Fibroblast of peridontal ligament (primary cell): ENCODE measurements around the gene PDPR.
"Not testable (repeated sequence)": the region's sequence is repeated elsewhere in the genome, so short reads cannot be mapped to it uniquely, and the experiment has no call there.

Source experiments
- DNase-seq: peaks from one replicate; pipeline ENCODE4 v3.0.0-alpha.2; 2010; ENCODE audit errors: extremely low read depth

Gene PDPR

GRCh38 chr16:70162041-70162451, 47.9 kb downstream of the PDPR start:
- DNase-seq = peak; percentile 58

GRCh38 chr16:70163596-70163995, 49.5 kb downstream of the PDPR start:
- DNase-seq = no peak

- not testable (repeated sequence) for DNase-seq
Measured at GRCh38 chr16:70166688-70167087, 52.6 kb downstream of the PDPR start.

GRCh38 chr16:70173212-70173837, 59.2 kb downstream of the PDPR start, which contains the start of gene CLEC18C:
CLEC18C (plus strand) TSS chr16:70173787; CDS start chr16:70174279, 492 bp downstream.
- DNase-seq = not testable (repeated sequence)

DNA sequence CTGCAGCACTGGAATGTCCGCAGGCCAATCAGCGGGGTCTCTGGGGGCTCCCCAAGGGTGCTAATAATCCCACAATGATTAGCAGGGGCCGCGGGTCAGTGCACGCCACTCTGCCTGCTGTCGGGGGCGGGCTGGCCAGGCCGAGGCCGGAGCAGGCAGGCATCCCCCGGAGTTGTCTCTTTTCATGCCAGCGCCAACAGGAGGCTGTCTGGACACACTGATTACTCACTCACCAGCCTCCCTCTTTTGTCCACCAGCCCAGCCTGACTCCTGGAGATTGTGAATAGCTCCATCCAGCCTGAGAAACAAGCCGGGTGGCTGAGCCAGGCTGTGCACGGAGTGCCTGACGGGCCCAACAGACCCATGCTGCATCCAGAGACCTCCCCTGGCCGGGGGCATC, 59.8 kb downstream of the PDPR start:
- DNase-seq = not testable (repeated sequence)

DNA sequence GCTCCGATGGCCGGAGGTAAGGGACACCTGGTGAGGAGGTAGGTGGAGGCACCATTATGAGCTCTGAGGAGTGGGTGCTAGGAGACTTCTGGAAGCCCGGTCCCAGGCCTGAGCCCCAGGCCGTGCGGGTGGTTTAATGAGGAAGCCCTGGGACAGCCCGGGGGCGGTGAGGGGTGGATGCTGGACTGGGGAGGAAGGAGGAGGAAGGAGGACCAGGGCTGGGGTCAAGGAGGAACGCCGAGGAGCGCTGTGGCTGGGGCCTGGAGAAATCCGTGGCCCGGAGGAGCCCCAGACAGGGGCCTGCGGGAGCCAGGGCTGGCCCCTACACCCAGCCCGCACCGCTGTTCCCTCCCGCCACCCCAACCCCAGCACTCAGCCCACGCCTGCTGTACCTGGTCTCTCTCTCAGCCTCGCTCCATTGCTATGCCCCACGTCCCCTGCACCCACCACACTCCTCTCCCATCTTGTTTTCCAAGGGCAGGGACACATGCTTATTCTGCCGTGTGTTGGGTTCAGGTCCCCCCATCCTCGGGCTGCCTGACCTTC, 60.3 kb downstream of the PDPR start:
- DNase-seq = not testable (repeated sequence)

GRCh38 chr16:70187858-70188607, 73.9 kb downstream of the PDPR start:
- DNase-seq = not testable (repeated sequence)

- DNase-seq = not testable (repeated sequence)
Measured at GRCh38 chr16:70188608-70188915, 74.4 kb downstream of the PDPR start.

DNA sequence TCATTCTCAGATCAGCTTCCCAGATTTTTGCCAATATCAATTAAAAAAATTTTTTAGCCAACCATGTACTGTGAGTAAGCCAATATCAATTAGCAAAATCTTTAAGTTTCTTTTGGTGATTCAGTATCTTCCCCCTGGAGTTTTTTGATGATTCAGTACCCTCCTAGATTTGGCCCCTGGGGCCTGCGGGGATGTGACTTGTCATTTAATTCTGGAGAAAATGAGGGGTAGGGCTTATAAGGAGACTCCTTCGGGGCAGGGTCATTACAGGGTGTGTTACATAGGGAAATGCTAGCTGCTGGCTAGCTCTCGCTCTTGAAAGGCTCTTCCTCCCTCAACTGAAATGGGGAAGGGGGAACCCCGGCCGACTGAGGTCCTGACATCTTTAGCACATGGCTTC, 76.4 kb downstream of the PDPR start:
- DNase-seq = not testable (repeated sequence)

DNA sequence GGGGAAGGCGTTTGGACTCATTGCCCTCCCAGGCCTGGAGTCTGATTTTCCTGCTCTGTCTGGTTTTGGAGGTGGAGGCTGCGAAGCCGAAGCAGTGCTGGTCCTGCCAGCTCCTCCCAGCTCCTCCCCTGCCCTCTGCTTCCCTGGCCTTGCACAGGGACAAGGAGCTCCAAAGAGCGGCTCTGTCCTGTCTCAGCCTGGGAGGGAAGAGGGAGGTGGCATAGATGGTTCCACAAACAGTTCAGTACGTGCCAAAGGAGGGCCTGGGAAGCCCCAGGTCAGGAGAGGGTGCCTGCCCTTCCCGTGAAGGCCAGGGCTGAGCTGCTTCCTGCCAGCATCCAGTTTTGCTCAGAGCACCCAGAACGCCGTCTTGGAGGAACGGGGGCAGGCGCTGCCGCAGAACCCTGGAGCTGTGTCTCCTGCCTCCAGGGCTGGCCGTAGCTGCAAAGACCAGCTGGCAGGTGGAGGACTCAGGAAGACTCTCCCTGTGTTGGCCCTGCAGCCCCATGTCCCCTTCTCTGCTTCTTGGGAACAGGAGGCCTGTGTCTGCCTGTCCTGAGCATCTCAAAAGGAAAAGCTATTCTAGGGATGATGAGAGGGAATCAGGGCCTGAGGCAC, 82.7 kb downstream of the PDPR start:
- not testable (repeated sequence) for DNase-seq

DNA sequence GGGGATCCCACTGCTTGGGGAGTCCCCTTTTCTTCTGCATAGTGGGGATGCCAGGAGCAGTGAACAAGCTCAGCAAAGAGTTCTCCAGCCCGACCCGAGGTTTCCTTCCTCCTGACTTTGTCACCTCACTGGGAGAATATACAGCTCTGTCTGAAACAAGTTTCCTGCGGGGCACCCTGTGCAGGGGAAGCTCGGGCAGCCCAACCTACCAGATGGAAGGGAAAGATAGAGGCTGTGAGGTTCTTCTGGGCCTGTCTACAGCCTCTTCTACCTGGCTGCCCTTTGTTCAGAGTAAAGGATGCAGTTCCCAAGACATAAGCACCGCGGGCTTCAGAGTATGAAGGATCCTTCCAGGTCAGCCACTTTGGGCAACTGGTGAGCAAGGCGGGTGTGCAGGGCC, 83.5 kb downstream of the PDPR start:
- DNase-seq = not testable (repeated sequence)

GRCh38 chr16:70198230-70198629, 84.1 kb downstream of the PDPR start:
- not testable (repeated sequence) for DNase-seq

GRCh38 chr16:70198666-70199065, 84.5 kb downstream of the PDPR start:
- DNase-seq = peak; percentile 7

DNA sequence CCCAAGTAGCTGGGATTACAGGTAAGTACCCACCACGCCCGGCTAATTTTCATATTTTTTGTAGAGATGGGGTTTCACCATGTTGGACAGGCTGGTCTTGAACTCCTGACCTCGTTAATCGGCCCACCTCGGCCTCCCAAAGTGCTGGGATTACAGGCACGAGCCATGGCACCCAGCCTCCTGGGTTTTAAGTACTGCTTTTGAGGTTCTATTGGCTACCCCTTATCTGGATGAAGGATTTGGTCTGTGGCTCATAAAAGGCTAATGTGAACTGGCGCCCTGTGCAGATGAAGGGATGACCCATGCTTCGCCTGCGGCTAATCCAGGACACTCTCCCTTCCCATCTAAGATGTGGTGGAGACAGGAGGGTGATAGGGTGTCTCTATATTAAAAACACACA, 85.0 kb downstream of the PDPR start:
- DNase-seq = not testable (repeated sequence)

DNA sequence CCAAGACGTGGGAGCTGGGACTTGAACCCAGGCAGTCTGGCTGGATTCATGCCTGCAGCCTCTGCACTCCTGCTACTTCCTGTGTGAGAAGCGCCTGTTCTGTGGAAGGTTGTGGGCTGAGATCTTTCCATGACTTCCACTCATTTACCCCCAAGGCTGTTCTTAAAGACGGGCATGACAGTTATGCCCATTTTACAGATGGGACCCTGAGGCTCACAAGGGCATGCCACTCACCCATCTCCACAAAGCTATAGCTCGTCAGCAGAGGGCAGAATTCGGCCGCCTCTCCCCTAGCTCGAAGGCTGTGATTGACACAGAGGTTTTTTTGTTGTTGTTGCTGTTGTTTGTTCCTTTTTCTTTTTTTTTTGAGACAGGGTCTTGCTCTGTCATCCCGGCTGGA, 85.9 kb downstream of the PDPR start:
- DNase-seq = not testable (repeated sequence)

DNA sequence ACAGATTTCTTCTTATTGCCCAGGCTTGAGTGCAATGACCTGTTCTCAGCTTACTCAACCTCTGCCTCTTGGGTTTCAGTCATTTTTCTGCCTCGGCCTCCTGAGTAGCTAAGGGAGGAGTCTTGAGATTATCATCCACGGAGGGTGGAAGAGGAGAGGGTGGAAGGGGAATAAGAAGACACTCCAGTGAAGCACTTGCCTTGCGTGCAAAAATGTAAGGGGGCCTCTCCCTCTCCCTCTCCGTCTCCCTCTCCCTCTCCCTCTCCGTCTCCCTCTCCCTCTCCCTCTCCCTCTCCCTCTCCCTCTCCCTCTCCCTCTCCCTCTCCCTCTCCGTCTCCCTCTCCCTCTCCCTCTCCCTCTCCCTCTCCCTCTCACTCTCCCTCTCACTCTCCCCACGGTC, 89.4 kb downstream of the PDPR start:
- peak; percentile 17 for DNase-seq

- not testable (repeated sequence) for DNase-seq
Measured at GRCh38 chr16:70204010-70204409, 89.9 kb downstream of the PDPR start.

- DNase-seq = not testable (repeated sequence)
Measured at GRCh38 chr16:70204668-70205405, 90.7 kb downstream of the PDPR start.

DNA sequence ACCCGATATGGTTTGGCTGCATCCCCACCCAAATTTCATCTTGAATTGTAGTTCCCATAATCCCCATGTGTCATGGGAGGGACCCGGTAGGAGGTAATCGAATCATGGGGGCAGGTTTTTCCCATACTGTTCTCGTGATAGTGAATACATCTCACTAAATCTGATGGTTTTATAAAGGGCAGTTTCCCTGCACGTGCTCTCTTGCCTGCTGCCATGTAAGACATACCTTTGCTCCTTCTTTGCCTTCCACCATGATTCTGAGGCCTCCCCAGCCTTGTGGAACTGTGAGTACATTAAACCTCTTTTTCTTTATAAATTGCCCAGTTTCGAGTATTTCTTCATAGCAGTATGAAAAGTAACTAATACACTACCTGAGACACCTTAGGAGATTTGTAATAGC, 92.2 kb downstream of the PDPR start:
- not testable (repeated sequence) for DNase-seq
